CD14-positive monocyte (primary cell): Measurements from ENCODE around the gene KRTAP6-3. TPM values are rescaled to one million over a fixed set of nuclear protein-coding genes. Genes with fewer than 3 reads are reported as not detected.

Source experiments
- DNase-seq, 3 donors: peaks; one replicate each; pipeline ENCODE4 v3.0.0-alpha.2; 2011 to 2022
- H2AFZ ChIP-seq: 2 replicates; pipeline ENCODE4 v1.6.0; 2012; ENCODE audit warnings: mild to moderate bottlenecking, low read depth, low read length, inconsistent platforms; ENCODE audit not compliant: insufficient read depth, poor library complexity, severe bottlenecking
- H3K27ac ChIP-seq, 2 donors: 1 replicate in 1 of 2; 2 replicates in 1 of 2; pipeline ENCODE4 v1.5.1; 2012 to 2013; ENCODE audit warnings: low read length in 2 of 2, control low read depth in 1 of 2, inconsistent platforms in 1 of 2, low read depth in 1 of 2, mild to moderate bottlenecking in 1 of 2
- H3K27me3 ChIP-seq, 2 donors: one replicate each; pipeline versions ENCODE4 v1.6.0 to v1.6.1; 2011 to 2013; ENCODE audit warnings: low read length in 2 of 2; ENCODE audit not compliant: control insufficient read depth in 2 of 2, insufficient read depth in 2 of 2
- H3K36me3 ChIP-seq, 2 donors: replicated peaks in 1 of 2; 1 replicate in 1 of 2; 2 replicates in 1 of 2; pipeline versions ENCODE4 v1.5.1 to v1.6.1; 2012 to 2013; ENCODE audit warnings: low read length in 2 of 2, control low read depth in 1 of 2, inconsistent platforms in 1 of 2, mild to moderate bottlenecking in 1 of 2; ENCODE audit not compliant: insufficient read depth in 2 of 2, control insufficient read depth in 1 of 2
- H3K4me1 ChIP-seq, 2 donors: 1 replicate in 1 of 2; 2 replicates in 1 of 2; pipeline versions ENCODE4 v1.5.1 to v1.6.1; 2012 to 2013; ENCODE audit warnings: low read length in 2 of 2, control low read depth in 1 of 2, inconsistent platforms in 1 of 2, mild to moderate bottlenecking in 1 of 2, moderate library complexity in 1 of 2; ENCODE audit not compliant: insufficient read depth in 2 of 2, control insufficient read depth in 1 of 2
- H3K4me2 ChIP-seq: replicated peaks from 2 replicates; pipeline ENCODE3; 2012; ENCODE audit warnings: low read length, moderate library complexity, mild to moderate bottlenecking; ENCODE audit not compliant: poor library complexity, severe bottlenecking; ENCODE audit errors: extremely low read depth
- H3K4me3 ChIP-seq, 3 experiments: fragments of 200-600 bp in 1 of 3; sonication (generic) in 1 of 3; replicated peaks in 1 of 3; 1 replicate in 2 of 3; 2 replicates in 1 of 3; pipeline ENCODE4 v1.5.1; 2011 to 2013; ENCODE audit warnings: low read length in 3 of 3, mild to moderate bottlenecking in 3 of 3, control low read depth in 2 of 3, low read depth in 2 of 3, inconsistent platforms in 1 of 3, moderate library complexity in 1 of 3
- H3K79me2 ChIP-seq: 2 replicates; pipeline ENCODE4 v1.6.0; 2012; ENCODE audit warnings: mild to moderate bottlenecking, control low read depth, inconsistent platforms, low read length, moderate library complexity; ENCODE audit not compliant: insufficient read depth
- H3K9ac ChIP-seq: 2 replicates; pipeline ENCODE4 v1.6.0; 2017; ENCODE audit warnings: low read length, mild to moderate bottlenecking; ENCODE audit not compliant: insufficient read depth, poor library complexity, severe bottlenecking
- H3K9me3 ChIP-seq, 2 donors: replicated peaks in 1 of 2; 1 replicate in 1 of 2; 2 replicates in 1 of 2; pipeline versions ENCODE4 v1.5.1 to v1.6.1; 2012 to 2013; ENCODE audit warnings: low read length in 2 of 2, control low read depth in 1 of 2; ENCODE audit not compliant: control insufficient read depth in 1 of 2, insufficient read depth in 1 of 2
- H4K20me1 ChIP-seq: 2 replicates; pipeline ENCODE4 v1.6.0; 2012; ENCODE audit warnings: mild to moderate bottlenecking, low read length, control low read depth, moderate library complexity; ENCODE audit not compliant: insufficient read depth
- H3K27ac Mint-ChIP-seq, 7 donors: one replicate each; pipeline ENCODE4 v1.8.0; 2020; ENCODE audit warnings: mild to moderate bottlenecking in 7 of 7, mixed read lengths in 7 of 7, moderate library complexity in 6 of 7, inconsistent platforms in 2 of 7
- H3K27me3 Mint-ChIP-seq, 3 donors: one replicate each; pipeline ENCODE4 v1.8.0; 2021 to 2022; ENCODE audit warnings: low read depth in 3 of 3, mild to moderate bottlenecking in 3 of 3, mixed read lengths in 3 of 3, moderate library complexity in 3 of 3, inconsistent platforms in 1 of 3
- H3K36me3 Mint-ChIP-seq, 2 donors: one replicate each; pipeline ENCODE4 v1.8.0; 2020; ENCODE audit warnings: mixed read lengths in 2 of 2, inconsistent platforms in 1 of 2, mild to moderate bottlenecking in 1 of 2
- H3K4me1 Mint-ChIP-seq: one replicate; pipeline ENCODE4 v1.8.0; 2020; ENCODE audit warnings: mild to moderate bottlenecking, mixed read lengths
- H3K4me3 Mint-ChIP-seq, 2 donors: one replicate each; pipeline ENCODE4 v1.8.0; 2020; ENCODE audit warnings: mild to moderate bottlenecking in 2 of 2, mixed read lengths in 2 of 2, moderate library complexity in 1 of 2
- H3K9me3 Mint-ChIP-seq, 7 donors: one replicate each; pipeline ENCODE4 v1.8.0; 2020 to 2022; ENCODE audit warnings: mixed read lengths in 7 of 7, mild to moderate bottlenecking in 6 of 7, moderate library complexity in 6 of 7, inconsistent platforms in 2 of 7
- CTCF ChIP-seq: fragments of 200-600 bp; IDR thresholded peaks from one replicate; pipeline ENCODE4 v1.8.0; 2022; ENCODE audit warnings: antibody characterized with exemption, mild to moderate bottlenecking
- WGBS: methylation state at CpG from one replicate; pipeline ENCODE4 v1.1.5; 2013; ENCODE audit warnings: missing lambda C conversion rate; ENCODE audit not compliant: insufficient coverage; 5-methylcytosine and 5-hydroxymethylcytosine counted together
- intact Hi-C, 2 donors: fragments of 100-400 bp; cut with micrococcal nuclease; formaldehyde crosslinking; loops; one replicate each; pipeline versions ENCODE4 v1.15.0 to v1.15.1; 2023
- polyA plus RNA-seq, 3 donors: library from polyadenylated mRNA; depleted of rRNA in 1 of 3; unstranded in 2 of 3; stranded (reverse) in 1 of 3; fragments of 300-500 nt in 2 of 3; fragments of >200 nt in 1 of 3; fragmentation: Illumina TruSeq in 2 of 3; gene quantifications; 1 replicate in 2 of 3; 2 replicates in 1 of 3; pipeline ENCODE4 v1.2.3, GENCODE V29; 2012 to 2021

Gene KRTAP6-3
- polyA plus RNA-seq, 3 donors: not detected

- Histone ChIP-seq H3K9ac (no peak overlapping the region), H3K36me3 (no peaks in the 10 kb centered on the region), H2AFZ (no peak overlapping the region), H3K9me3 (peaks cover 0 to 6% of the 10 kb centered on the region in 2 donors), H3K79me2 (no peaks in the 10 kb centered on the region), H3K4me2 (no peak overlapping the region), H3K27ac (no peak overlapping the region), H4K20me1 (no peaks in the 10 kb centered on the region), H3K4me1 (no peaks in the 10 kb centered on the region), H3K4me3 (no peak overlapping the region), H3K27me3 (no peaks in the 10 kb centered on the region)
- DNase-seq: no peak
- Mint-ChIP-seq H3K9me3 (peaks cover 0 to 5% (median 0%) of the 10 kb centered on the region in 7 donors), H3K27me3 (no peaks in the 10 kb centered on the region), H3K4me3 (no peak overlapping the region), H3K27ac (no peak overlapping the region), H3K36me3 (no peaks in the 10 kb centered on the region), H3K4me1 (no peaks in the 10 kb centered on the region)
- TF ChIP-seq CTCF: no peak
- intact Hi-C loops: no loop called here
Observed at GRCh38 chr21:30577766-30578165, 14.5 kb upstream of the KRTAP6-3 start.

GRCh38 chr21:30579346-30579745, 12.9 kb upstream of the KRTAP6-3 start:
- no peak overlapping the region for H3K4me3 Mint-ChIP-seq
- Histone ChIP-seq H3K36me3 (no peaks in the 10 kb centered on the region), H4K20me1 (no peaks in the 10 kb centered on the region), H3K27me3 (no peaks in the 10 kb centered on the region), H3K4me1 (no peaks in the 10 kb centered on the region), H3K9ac (no peak overlapping the region), H2AFZ (no peak overlapping the region), H3K79me2 (no peaks in the 10 kb centered on the region), H3K4me2 (no peak overlapping the region), H3K9me3 (peaks cover 0 to 14% of the 10 kb centered on the region in 2 donors), H3K27ac (no peak overlapping the region), H3K4me3 (no peak overlapping the region)
- H3K9me3 Mint-ChIP-seq: peaks cover 0 to 7% (median 2%) of the 10 kb centered on the region in 7 donors
- H3K36me3 Mint-ChIP-seq: no peaks in the 10 kb centered on the region
- no peak for DNase-seq
- 86% methylated on average over 1 of the region's 1 CpG for WGBS
- no peak for TF ChIP-seq CTCF
- intact Hi-C loops: no loop called here
- H3K27ac Mint-ChIP-seq: no peak overlapping the region
- no peaks in the 10 kb centered on the region for H3K27me3 Mint-ChIP-seq
- H3K4me1 Mint-ChIP-seq: no peaks in the 10 kb centered on the region
